GM12878 (cell line): Measurements from ENCODE around the gene SNRNP200. TPM values are rescaled to one million over a fixed set of nuclear protein-coding genes. Genes with fewer than 3 reads are reported as not detected.

Experiments
- HDAC6 ChIP-seq: fragments of 200-600 bp; sonication (generic); IDR thresholded peaks from one replicate; pipeline ENCODE4 v1.8.0; 2017; ENCODE audit warnings: antibody characterized with exemption; ENCODE audit not compliant: unreplicated experiment
- KDM1A ChIP-seq: fragments of 200-600 bp; sonication (generic); IDR thresholded peaks from 2 replicates; pipeline ENCODE4 v1.6.1; 2016; ENCODE audit warnings: borderline replicate concordance
- RAD21 ChIP-seq: IDR thresholded peaks from 2 replicates; pipeline ENCODE4 v1.6.1; 2011; ENCODE audit warnings: mild to moderate bottlenecking, low read depth, low read length, moderate library complexity; ENCODE audit not compliant: insufficient read depth
- RCOR1 ChIP-seq: conservative IDR thresholded peaks from 2 replicates; pipeline ENCODE4 v1.6.1; 2012; ENCODE audit warnings: low read depth, low read length, improper control_type of control experiment
- RELA ChIP-seq: fragments of 450-650 bp; IDR thresholded peaks from 2 replicates; pipeline ENCODE4 v1.8.0; 2014; ENCODE audit warnings: borderline replicate concordance; ENCODE audit not compliant: partially characterized antibody
- SIN3A ChIP-seq: IDR thresholded peaks from 2 replicates; pipeline ENCODE4 v1.6.1; 2012; ENCODE audit warnings: low read depth, low read length, improper control_type of control experiment
- STAT1 ChIP-seq: fragments of 450-650 bp; conservative IDR thresholded peaks from 2 replicates; pipeline ENCODE4 v1.6.1; 2014; ENCODE audit warnings: antibody characterized with exemption, mild to moderate bottlenecking
- TAF1 ChIP-seq: IDR thresholded peaks from 2 replicates; pipeline ENCODE4 v1.6.1; 2011; ENCODE audit warnings: mild to moderate bottlenecking, low read depth, low read length, borderline replicate concordance
- ZBTB40 ChIP-seq: fragments of 450-650 bp; IDR thresholded peaks from 2 replicates; pipeline ENCODE4 v1.6.1; 2016; ENCODE audit warnings: mild to moderate bottlenecking, moderate library complexity, borderline replicate concordance
- ZNF207 ChIP-seq: fragments of 450-650 bp; IDR thresholded peaks from 2 replicates; pipeline ENCODE4 v1.6.1; 2014; ENCODE audit warnings: antibody characterized with exemption, mild to moderate bottlenecking, borderline replicate concordance
- polyA plus RNA-seq, 11 experiments: library from polyadenylated mRNA; depleted of rRNA in 4 of 11; unstranded in 6 of 11; stranded (reverse) in 5 of 11; fragments of >200 nt; fragmentation: Nextera tagmentation in 4 of 11; fragmentation: Illumina TruSeq in 1 of 11; extraction: Ambion mirVana in 4 of 11; extraction: Trizol in 1 of 11; gene quantifications; 1 replicate in 1 of 11; 2 replicates in 10 of 11; pipeline versions ENCODE4 v1.2.1 to v1.2.3, GENCODE V29; 2011 to 2016; ENCODE audit warnings: inconsistent platforms in 2 of 11, missing spikeins in 2 of 11, low read depth in 1 of 11
- total RNA-seq, 4 experiments: library from RNA; depleted of rRNA in 3 of 4; stranded (reverse); fragments of >200 nt in 3 of 4; fragmentation: Illumina TruSeq in 1 of 4; extraction: Trizol in 1 of 4; gene quantifications; 2 replicates each; pipeline versions ENCODE4 v1.2.1 to v1.2.3, GENCODE V29; 2013 to 2021

SNRNP200 gene
- total and polyA plus RNA-seq, 10 of the 15 experiments (the other 5 are each of a cell fraction or from before 2014, with no cell fraction given): 59.2 to 176 (median 106) TPM

DNA sequence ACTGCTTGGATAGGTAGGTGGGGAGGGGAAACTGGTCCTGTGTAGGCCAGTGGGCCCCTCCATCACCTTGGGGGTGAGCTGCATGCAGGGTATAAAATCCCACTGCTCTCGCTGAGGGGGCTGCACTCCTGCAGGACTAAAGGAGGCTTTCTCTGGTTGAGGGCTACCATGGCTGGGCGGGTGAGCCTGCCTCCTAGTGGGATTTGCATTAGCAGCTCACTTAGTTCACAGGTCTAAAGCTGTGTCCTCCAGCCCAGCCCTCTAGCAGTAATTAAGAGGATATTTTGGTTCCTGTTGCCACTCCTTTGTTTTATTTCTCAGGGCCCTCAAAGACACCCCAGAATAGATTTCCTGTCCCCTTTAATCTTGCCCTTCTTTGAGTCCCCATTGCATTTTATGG lies 64.1 kb downstream of the SNRNP200 start (continued):
- no peak for TF ChIP-seq KDM1A
- no peak for TF ChIP-seq STAT1
- TF ChIP-seq ZNF207: no peak
- no peak for TF ChIP-seq TAF1
- no peak for TF ChIP-seq ZBTB40
- TF ChIP-seq RCOR1: no peak
- TF ChIP-seq HDAC6: no peak
- TF ChIP-seq RAD21: peak; percentile 30; the same call in 1 of the 2 replicates
- no peak for TF ChIP-seq RELA
- TF ChIP-seq SIN3A: no peak
